Embryonic facial prominence (tissue), 1 donor: Measurements from ENCODE around the gene CFAP91.

Experiments
- DNase-seq: peaks from one replicate; pipeline ENCODE4 v3.0.0-alpha.2; 2016; ENCODE audit errors: extremely low spot score

CFAP91 gene

GRCh38 chr3:119702530-119703527 lies at the start of gene CFAP91:
Gene CFAP91, plus strand, starts transcription at chr3:119703022. Its CDS starts 77 bp downstream, at chr3:119703099.
- peak; percentile 61 for DNase-seq

GRCh38 chr3:119653876-119654275 lies 48.9 kb upstream of the CFAP91 start:
- DNase-seq, result no peak

GRCh38 chr3:119657887-119658702 lies 44.7 kb upstream of the CFAP91 start:
- no peak for DNase-seq

- DNase-seq, result no peak
These were observed 43.8 kb upstream of the CFAP91 start for GRCh38 chr3:119658994-119659393.

- no peak for DNase-seq
These were observed 43.1 kb upstream of the CFAP91 start for GRCh38 chr3:119659606-119660291.

- DNase-seq, result no peak
These were observed 42.1 kb upstream of the CFAP91 start, which contains the start of gene POPDC2 for GRCh38 chr3:119660474-119661440. Gene POPDC2, minus strand, starts transcription at chr3:119660589. Its CDS starts 166 bp downstream, at chr3:119660423.

GRCh38 chr3:119662604-119663373 lies 40.0 kb upstream of the CFAP91 start:
- no peak for DNase-seq

- no peak for DNase-seq
These were observed 38.9 kb upstream of the CFAP91 start for GRCh38 chr3:119663885-119664284.

GRCh38 chr3:119664370-119664769 lies 38.5 kb upstream of the CFAP91 start:
- DNase-seq, result no peak

GRCh38 chr3:119664850-119665379 lies 37.9 kb upstream of the CFAP91 start:
- DNase-seq, result no peak

- no peak for DNase-seq
These were observed 36.8 kb upstream of the CFAP91 start for GRCh38 chr3:119665954-119666559.

GRCh38 chr3:119669906-119670570 lies 32.8 kb upstream of the CFAP91 start:
- DNase-seq, result no peak

- DNase-seq, result no peak
These were observed 30.0 kb upstream of the CFAP91 start for GRCh38 chr3:119672776-119673175.

- no peak for DNase-seq
These were observed 28.9 kb upstream of the CFAP91 start for GRCh38 chr3:119673875-119674274.

GRCh38 chr3:119675188-119675874 lies 27.5 kb upstream of the CFAP91 start:
- DNase-seq, result no peak

GRCh38 chr3:119676020-119676419 lies 26.8 kb upstream of the CFAP91 start:
- DNase-seq, result no peak

GRCh38 chr3:119676771-119677640 lies 25.8 kb upstream of the CFAP91 start, which contains the start of gene COX17:
Gene COX17, minus strand, starts transcription at chr3:119677406. Its CDS starts 96 bp downstream, at chr3:119677310.
- DNase-seq, result peak; percentile 96
